Ovary (tissue), 9 donors: ENCODE results near the gene SCO1. TPM values are rescaled to one million over a fixed set of nuclear protein-coding genes. Genes with fewer than 3 reads are reported as not detected.

Experiments
- DNase-seq, 5 donors: peaks; one replicate each; pipeline ENCODE4 v3.0.0-alpha.2; 2019 to 2020
- H3K27ac ChIP-seq, 2 donors: fragments of 200-600 bp; one replicate each; pipeline versions ENCODE4 v1.5.1 to v1.8.0; 2019 to 2022
- H3K27me3 ChIP-seq: fragments of 200-600 bp; one replicate; pipeline ENCODE4 v1.8.0; 2022
- H3K36me3 ChIP-seq: fragments of 200-600 bp; sonication (generic); one replicate; pipeline ENCODE4 v1.5.1; 2019
- H3K4me1 ChIP-seq: one replicate; pipeline ENCODE4 v1.8.1; 2013; ENCODE audit warnings: mild to moderate bottlenecking, moderate library complexity; ENCODE audit not compliant: insufficient read depth
- H3K4me3 ChIP-seq: fragments of 200-600 bp; sonication (generic); one replicate; pipeline ENCODE4 v1.5.1; 2017
- H3K9me3 ChIP-seq, 2 donors: fragments of 200-600 bp in 1 of 2; sonication (generic) in 1 of 2; one replicate each; pipeline versions ENCODE4 v1.5.1 to v1.8.1; 2013 to 2019; ENCODE audit warnings: mild to moderate bottlenecking in 1 of 2, moderate library complexity in 1 of 2
- CTCF ChIP-seq, 3 donors: fragments of 450-650 bp in 2 of 3; fragments of 200-600 bp in 1 of 3; IDR thresholded peaks; one replicate each; pipeline versions ENCODE4 v1.5.1 to v1.8.0; 2016 to 2022; ENCODE audit warnings: antibody characterized with exemption in 3 of 3, mild to moderate bottlenecking in 1 of 3
- EP300 ChIP-seq: sonication (generic); formaldehyde crosslinking; IDR thresholded peaks from one replicate; pipeline ENCODE4 v1.6.1; 2017; ENCODE audit warnings: antibody characterized with exemption
- POLR2A ChIP-seq: fragments of 450-650 bp; IDR thresholded peaks from one replicate; pipeline ENCODE4 v1.6.1; 2017; ENCODE audit warnings: antibody characterized with exemption, mild to moderate bottlenecking, moderate library complexity
- WGBS, 3 donors: extraction: QIAGEN DNeasy Blood & Tissue Kit in 1 of 3; methylation state at CpG; one replicate each; pipeline versions ENCODE4 v1.1.5 to v1.1.7; 2013 to 2017; 5-methylcytosine and 5-hydroxymethylcytosine counted together
- intact Hi-C, 4 donors: fragments of 100-400 bp; cut with DNase I; formaldehyde crosslinking; loops; one replicate each; pipeline versions ENCODE4 v1.11.0 to v1.15.1; 2022 to 2023
- polyA plus RNA-seq, 2 donors: library from polyadenylated mRNA; stranded (reverse); fragments of 200-250 nt in 1 of 2; fragments of 350-450 nt in 1 of 2; fragmentation: Illumina TruSeq in 1 of 2; extraction: RNeasy Lipid Tissue Mini Kit (QIAGEN cat#74804) in 1 of 2; gene quantifications; one replicate each; pipeline ENCODE4 v1.2.3, GENCODE V29; 2013 to 2014
- total RNA-seq, 7 donors: library from RNA; depleted of rRNA in 2 of 7; stranded (reverse); fragments of >200 nt in 2 of 7; fragmentation: NEBNext Ultra II Directional in 3 of 7; extraction: Animal tissue kit (Norgen Biotek cat#: 25700) in 3 of 7; gene quantifications; one replicate each; pipeline versions ENCODE4 v1.1.0 to v1.2.4, GENCODE V29; 2016 to 2023
- donor health status: DM: no; HTN: no; CAD: no; lungs with moderate emphysema.
- donor health status: DM: no; HTN: no; CAD: no.
- donor health status: Bipolar disorder and iron deficiency.
- donor health status: DM: yes; HTN: yes; CAD: no.
- donor health status: DM: no; HTN: no; CAD: no.
- donor health status: DM: yes; HTN: yes; CAD: no.

Gene SCO1
- total and polyA plus RNA-seq, 9 donors, result 9.5 to 26.5 (median 20.7) TPM

GRCh38 chr17:10687499-10687898 is 9.8 kb downstream of the SCO1 start:
- Histone ChIP-seq H3K36me3 (no peaks in the 10 kb centered on the region), H3K4me3 (no peak overlapping the region)
- WGBS, 3 donors, result 73 to 89% (median 79%) methylated on average over 2 of the region's 2 CpGs

DNA sequence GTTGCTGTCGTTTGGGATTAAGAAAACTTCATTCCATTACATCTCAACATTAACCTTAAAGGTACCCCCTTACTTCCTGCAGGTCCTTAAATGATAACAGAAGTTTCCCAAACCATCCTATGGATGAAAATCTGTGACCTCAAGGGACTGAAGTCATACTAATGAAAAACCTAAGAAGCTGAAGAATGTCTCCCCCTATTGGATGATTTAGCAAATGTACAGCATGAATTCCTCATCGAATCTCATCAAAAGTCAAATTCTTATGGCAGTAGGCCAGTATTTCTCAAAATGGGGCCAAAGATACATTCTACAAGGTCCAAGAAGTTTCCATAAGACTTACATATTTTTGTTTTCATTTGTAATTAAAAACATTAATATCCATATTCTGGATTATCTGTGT is 13.5 kb downstream of the SCO1 start:
- no peaks in the 10 kb centered on the region for H3K27me3 ChIP-seq
- H3K36me3 ChIP-seq, result no peaks in the 10 kb centered on the region
- DNase-seq, result no peak
- intact Hi-C loops, result no loop called here
- no peak for TF ChIP-seq POLR2A
- no peak for TF ChIP-seq EP300
- no peak for TF ChIP-seq CTCF (IDR thresholded peaks at IDR 0.05)
- H3K4me1 ChIP-seq, result no peaks in the 10 kb centered on the region
- H3K27ac ChIP-seq, result no peak overlapping the region
- WGBS, 3 donors, result 36 to 59% (median 47%) methylated on average over 2 of the region's 2 CpGs
- H3K4me3 ChIP-seq, result no peak overlapping the region
- H3K9me3 ChIP-seq, result no peaks in the 10 kb centered on the region

More at GRCh38 chr17:10687499-10687898, 9.8 kb downstream of the SCO1 start:
- intact Hi-C loops, result no loop called here
- no peak for TF ChIP-seq EP300
- no peak for TF ChIP-seq CTCF (IDR thresholded peaks at IDR 0.05)
- no peak for TF ChIP-seq POLR2A
- no peak overlapping the region for H3K27ac ChIP-seq
- H3K4me1 ChIP-seq, result no peaks in the 10 kb centered on the region
- no peaks in the 10 kb centered on the region for H3K9me3 ChIP-seq
- DNase-seq, result no peak
- H3K27me3 ChIP-seq, result no peaks in the 10 kb centered on the region

DNA sequence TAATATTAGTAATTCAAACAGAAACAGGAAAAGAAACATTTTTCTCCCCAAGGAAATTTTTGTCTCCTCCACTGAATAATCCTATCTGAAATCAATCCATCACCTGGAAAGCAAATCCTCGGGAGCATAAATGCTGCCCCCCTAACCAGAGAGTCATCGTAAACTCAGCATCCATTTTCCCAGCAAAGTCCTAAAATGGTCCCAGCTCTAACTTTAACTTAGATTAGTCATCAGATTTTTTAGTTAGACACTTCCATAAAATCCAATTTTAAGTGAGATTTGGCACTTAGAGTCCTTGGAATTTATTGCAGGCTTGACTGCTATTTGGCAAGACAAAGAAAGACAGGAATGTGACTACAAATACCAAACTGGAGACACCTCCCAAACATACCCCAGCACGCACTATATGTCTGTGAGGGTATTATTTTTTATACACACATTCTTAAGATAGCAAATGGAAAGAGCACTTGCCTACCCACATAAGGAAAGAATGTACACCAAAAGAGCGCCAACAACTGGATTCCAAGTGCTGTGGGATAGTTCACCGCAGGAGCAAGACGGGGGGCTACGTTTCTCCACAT is 15.4 kb downstream of the SCO1 start:
- no peaks in the 10 kb centered on the region for H3K36me3 ChIP-seq
- H3K27me3 ChIP-seq, result no peaks in the 10 kb centered on the region
- no peak overlapping the region for H3K4me3 ChIP-seq
- no peak overlapping the region for H3K27ac ChIP-seq
- TF ChIP-seq EP300, result no peak
- no peak for TF ChIP-seq CTCF (IDR thresholded peaks at IDR 0.05)
- TF ChIP-seq POLR2A, result no peak
- no peaks in the 10 kb centered on the region for H3K4me1 ChIP-seq
- 9 to 19% (median 13%) methylated on average over 7 of the region's 7 CpGs for WGBS, 3 donors
- intact Hi-C loops, result no loop called here
- DNase-seq, result no peak
- no peaks in the 10 kb centered on the region for H3K9me3 ChIP-seq

GRCh38 chr17:10674704-10675103 is 22.6 kb downstream of the SCO1 start:
- H3K4me3 ChIP-seq, result no peak overlapping the region
- TF ChIP-seq CTCF (IDR thresholded peaks at IDR 0.05), result no peak
- TF ChIP-seq EP300, result no peak
- no peak for TF ChIP-seq POLR2A
- H3K27me3 ChIP-seq, result no peaks in the 10 kb centered on the region
- DNase-seq, result no peak
- no peak overlapping the region for H3K27ac ChIP-seq
- H3K36me3 ChIP-seq, result no peaks in the 10 kb centered on the region
- H3K9me3 ChIP-seq, result no peaks in the 10 kb centered on the region
- WGBS, 3 donors, result 95% methylated on average over 4 of the region's 4 CpGs
- intact Hi-C loops, result no loop called here
- no peaks in the 10 kb centered on the region for H3K4me1 ChIP-seq
